H9 (cell line): ENCODE measurements around the gene RELL1. TPM values are rescaled to one million over a fixed set of nuclear protein-coding genes. Genes with fewer than 3 reads are reported as not detected.

Experiments
- DNase-seq: peaks from one replicate; pipeline ENCODE4 v3.0.0-alpha.2; 2017
- H2AFZ ChIP-seq: one replicate; pipeline ENCODE4 v1.6.1; 2013; ENCODE audit warnings: mild to moderate bottlenecking, low read length, control low read depth, moderate library complexity
- H2AK5ac ChIP-seq: 2 replicates; pipeline ENCODE4 v1.6.1; 2013; ENCODE audit warnings: low read length, control low read depth, mixed read lengths; ENCODE audit not compliant: insufficient read length
- H2BK120ac ChIP-seq: one replicate; pipeline ENCODE4 v1.6.1; 2013; ENCODE audit warnings: low read depth, mild to moderate bottlenecking, low read length, control low read depth, inconsistent platforms; ENCODE audit not compliant: poor library complexity, severe bottlenecking
- H2BK12ac ChIP-seq: 2 replicates; pipeline ENCODE4 v1.6.1; 2013; ENCODE audit warnings: low read length, control low read depth, mixed read lengths, low read depth; ENCODE audit not compliant: insufficient read length
- H2BK15ac ChIP-seq: 2 replicates; pipeline ENCODE4 v1.6.1; 2013; ENCODE audit warnings: low read depth, low read length, control low read depth
- H2BK20ac ChIP-seq: one replicate; pipeline ENCODE4 v1.6.1; 2013; ENCODE audit warnings: low read depth, mild to moderate bottlenecking, low read length, control low read depth, inconsistent platforms; ENCODE audit not compliant: poor library complexity, severe bottlenecking
- H2BK5ac ChIP-seq: 2 replicates; pipeline ENCODE4 v1.6.1; 2013; ENCODE audit warnings: low read length, control low read depth, mixed read lengths; ENCODE audit not compliant: insufficient read length
- H3K14ac ChIP-seq: 2 replicates; pipeline ENCODE4 v1.6.1; 2013; ENCODE audit warnings: low read length, control low read depth; ENCODE audit not compliant: insufficient read depth
- H3K18ac ChIP-seq: 2 replicates; pipeline ENCODE4 v1.6.1; 2013; ENCODE audit warnings: low read depth, mild to moderate bottlenecking, mixed read lengths, low read length, control low read depth; ENCODE audit not compliant: insufficient read length
- H3K23ac ChIP-seq: 2 replicates; pipeline ENCODE4 v1.6.1; 2013; ENCODE audit warnings: low read length, control low read depth, mixed read lengths, low read depth; ENCODE audit not compliant: insufficient read length
- H3K23me2 ChIP-seq: 2 replicates; pipeline ENCODE4 v1.6.1; 2013; ENCODE audit warnings: low read depth, mild to moderate bottlenecking, mixed read lengths, low read length, control low read depth; ENCODE audit not compliant: insufficient read length, poor library complexity, severe bottlenecking
- H3K27ac ChIP-seq: 2 replicates; pipeline ENCODE4 v1.5.1; 2013; ENCODE audit warnings: low read length, control low read depth, mixed read lengths, low read depth; ENCODE audit not compliant: insufficient read length
- H3K27me3 ChIP-seq: 2 replicates; pipeline ENCODE4 v1.6.1; 2013; ENCODE audit warnings: low read length, control low read depth, inconsistent platforms; ENCODE audit not compliant: insufficient read depth
- H3K4ac ChIP-seq: 2 replicates; pipeline ENCODE4 v1.6.1; 2013; ENCODE audit warnings: low read depth, mild to moderate bottlenecking, control low read depth, inconsistent platforms, low read length, moderate library complexity
- H3K4me1 ChIP-seq: 2 replicates; pipeline ENCODE4 v1.6.1; 2013; ENCODE audit warnings: low read length, control low read depth, inconsistent platforms; ENCODE audit not compliant: insufficient read depth
- H3K4me2 ChIP-seq: 2 replicates; pipeline ENCODE4 v1.6.1; 2013; ENCODE audit warnings: low read length, control low read depth, mixed read lengths; ENCODE audit not compliant: insufficient read length, insufficient read depth
- H3K56ac ChIP-seq: 2 replicates; pipeline ENCODE4 v1.6.1; 2013; ENCODE audit warnings: low read depth, mild to moderate bottlenecking, mixed read lengths, low read length, control low read depth; ENCODE audit not compliant: insufficient read length
- H3K79me1 ChIP-seq: 2 replicates; pipeline ENCODE4 v1.6.1; 2013; ENCODE audit warnings: low read depth, mild to moderate bottlenecking, moderate library complexity, low read length, control low read depth, inconsistent platforms; ENCODE audit not compliant: insufficient read depth, poor library complexity, severe bottlenecking
- H3K79me2 ChIP-seq: 2 replicates; pipeline ENCODE4 v1.6.1; 2013; ENCODE audit warnings: low read length, control low read depth, inconsistent platforms; ENCODE audit not compliant: insufficient read depth
- H3K9ac ChIP-seq: 2 replicates; pipeline ENCODE4 v1.6.1; 2013; ENCODE audit warnings: low read length, control low read depth, mixed read lengths; ENCODE audit not compliant: insufficient read length; ENCODE audit errors: extremely low read depth
- H3K9me3 ChIP-seq: one replicate; pipeline ENCODE4 v1.6.1; 2013; ENCODE audit warnings: low read depth, low read length, inconsistent platforms; ENCODE audit not compliant: control insufficient read depth
- H3T11ph ChIP-seq: one replicate; pipeline ENCODE4 v1.6.1; 2013; ENCODE audit warnings: mild to moderate bottlenecking, low read length, control low read depth, inconsistent platforms
- H4K20me1 ChIP-seq: one replicate; pipeline ENCODE4 v1.6.1; 2013; ENCODE audit not compliant: control insufficient read depth, insufficient read length, insufficient read depth
- H4K5ac ChIP-seq: 2 replicates; pipeline ENCODE4 v1.6.1; 2013; ENCODE audit warnings: low read depth, mild to moderate bottlenecking, mixed read lengths, low read length, control low read depth; ENCODE audit not compliant: insufficient read length
- H4K8ac ChIP-seq: replicated peaks from 2 replicates; pipeline ENCODE4 v1.6.1; 2013; ENCODE audit warnings: low read length, control low read depth, mixed read lengths, low read depth; ENCODE audit not compliant: insufficient read length
- H4K91ac ChIP-seq: 2 replicates; pipeline ENCODE4 v1.6.1; 2013; ENCODE audit warnings: low read depth, mild to moderate bottlenecking, moderate library complexity, mixed read lengths, low read length, control low read depth; ENCODE audit not compliant: insufficient read length
- H3K27ac Mint-ChIP-seq, 3 experiments: 2 replicates in 2 of 3; 3 replicates in 1 of 3; pipeline ENCODE4 v1.8.0; 2020 to 2021; ENCODE audit warnings: mixed read lengths in 3 of 3, mild to moderate bottlenecking in 1 of 3, moderate library complexity in 1 of 3
- H3K27me3 Mint-ChIP-seq: 2 replicates; pipeline ENCODE4 v1.8.0; 2021; ENCODE audit warnings: low read depth, mild to moderate bottlenecking, moderate library complexity, mixed read lengths
- H3K36me3 Mint-ChIP-seq, 3 experiments: 2 replicates in 2 of 3; 3 replicates in 1 of 3; pipeline ENCODE4 v1.8.0; 2020 to 2021; ENCODE audit warnings: low read depth in 3 of 3, mixed read lengths in 3 of 3; ENCODE audit not compliant: insufficient read depth in 1 of 3
- H3K4me1 Mint-ChIP-seq, 2 experiments: 2 replicates each; pipeline ENCODE4 v1.8.0; 2020; ENCODE audit warnings: mixed read lengths in 2 of 2
- H3K4me3 Mint-ChIP-seq, 2 experiments: 2 replicates in 1 of 2; 3 replicates in 1 of 2; pipeline ENCODE4 v1.8.0; 2020 to 2021; ENCODE audit warnings: mild to moderate bottlenecking in 2 of 2, mixed read lengths in 2 of 2, moderate library complexity in 1 of 2
- H3K9me3 Mint-ChIP-seq, 2 experiments: 2 replicates in 1 of 2; 3 replicates in 1 of 2; pipeline ENCODE4 v1.8.0; 2020; ENCODE audit warnings: mild to moderate bottlenecking in 2 of 2, mixed read lengths in 2 of 2, moderate library complexity in 1 of 2
- CTCF ChIP-seq: fragments of 200-600 bp; sonication (generic); conservative IDR thresholded peaks from 3 replicates; pipeline ENCODE4 v1.8.0; 2021; ENCODE audit warnings: antibody characterized with exemption, mild to moderate bottlenecking
- WGBS: extraction: QIAGEN DNeasy Blood & Tissue Kit; methylation state at CpG from one replicate; pipeline ENCODE4 v1.1.7; 2013; ENCODE audit warnings: missing lambda C conversion rate, low lambda C conversion rate, mixed read lengths; ENCODE audit not compliant: insufficient read length; ENCODE audit errors: extremely low coverage; 5-methylcytosine and 5-hydroxymethylcytosine counted together
- total RNA-seq: library from RNA; stranded (reverse); gene quantifications from 2 replicates; pipeline ENCODE4 v1.2.1, GENCODE V29; 2021

Gene RELL1
- total RNA-seq, 1 experiment from 2014 or later, result 10.8 TPM

DNA sequence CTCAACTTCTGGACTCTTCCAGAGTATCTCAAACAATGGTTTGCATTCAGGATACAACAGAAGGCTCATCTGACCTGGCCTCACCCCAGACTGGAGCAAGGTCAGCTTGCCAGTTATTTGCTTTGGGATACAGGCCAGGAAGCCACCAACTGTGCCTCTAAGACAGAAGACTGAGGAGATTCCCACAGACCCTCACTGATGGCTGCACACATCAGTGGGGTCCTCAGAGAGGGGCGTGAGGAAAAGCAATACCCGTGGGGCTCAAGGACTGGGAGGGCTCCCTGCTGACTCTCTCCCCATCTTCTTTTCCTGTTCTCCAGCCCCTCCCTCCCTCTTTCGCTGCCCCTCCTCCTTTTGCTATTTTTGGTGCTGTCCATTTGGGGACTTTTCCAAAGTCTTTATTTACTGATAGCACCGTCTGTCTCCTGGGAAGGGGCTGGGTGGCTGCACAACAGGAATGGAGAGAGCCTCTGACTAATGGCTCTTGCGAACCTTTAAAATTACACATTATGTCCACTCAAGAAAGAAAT lies 23.2 kb downstream of the RELL1 start:
- Histone ChIP-seq H2BK15ac (no peak overlapping the region), H3K14ac (no peak overlapping the region), H3K23ac (no peak overlapping the region), H2BK20ac (no peak overlapping the region), H3K27ac (no peak overlapping the region), H4K5ac (no peak overlapping the region), H3K4ac (no peak overlapping the region), H3K18ac (no peak overlapping the region), H3K9me3 (no peaks in the 10 kb centered on the region), H3K79me1 (no peaks in the 10 kb centered on the region), H3K79me2 (no peaks in the 10 kb centered on the region), H4K91ac (no peak overlapping the region), H3K27me3 (no peaks in the 10 kb centered on the region), H3T11ph (no peak overlapping the region), H3K4me2 (no peak overlapping the region), H3K23me2 (no peaks in the 10 kb centered on the region), H2BK120ac (no peak overlapping the region), H2AFZ (no peak overlapping the region), H3K9ac (no peak overlapping the region), H2BK5ac (no peak overlapping the region), H2BK12ac (no peak overlapping the region), H2AK5ac (no peak overlapping the region), H4K20me1 (no peaks in the 10 kb centered on the region), H3K56ac (no peak overlapping the region), H4K8ac (no peak overlapping the region), H3K4me1 (peaks cover 8% of the 10 kb centered on the region; the same call in 1 of the 2 replicates)
- Mint-ChIP-seq H3K36me3 (peaks cover 2 to 4% (median 4%) of the 10 kb centered on the region in 3 experiments; a peak in 6 of 7 replicates), H3K27ac (peak overlapping the region in 1 of 3 experiments; percentile 45; a peak in 1 of 7 replicates), H3K27me3 (peaks cover 18% of the 10 kb centered on the region), H3K4me1 (peaks cover 45 to 52% of the 10 kb centered on the region in 2 experiments), H3K4me3 (peak overlapping the region in 1 of 2 experiments; percentile 31; a peak in 1 of 5 replicates), H3K9me3 (peaks cover under 1 to 3% of the 10 kb centered on the region in 2 experiments; a peak in 2 of 5 replicates)
- DNase-seq, result no peak
- TF ChIP-seq CTCF, result no peak
- no CpG with 5 or more reads among the region's 5 CpGs for WGBS
